HG03196 (cell line): ENCODE data around the gene KCNIP1.
"Not testable (repeated sequence)": the region's sequence is repeated elsewhere in the genome, so short reads cannot be mapped to it uniquely, and the experiment has no call there.

Experiments used
- ATAC-seq: cut with Tn5 transposase; IDR thresholded peaks from one replicate; pipeline ENCODE4 v1.9.1; 2021; ENCODE audit not compliant: unreplicated experiment

Gene KCNIP1

GRCh38 chr5:170534941-170535340 lies 31.1 kb downstream of the KCNIP1 start:
- no peak for ATAC-seq

- ATAC-seq: no peak
These were observed 32.7 kb downstream of the KCNIP1 start for GRCh38 chr5:170536525-170536924.

GRCh38 chr5:170537451-170538095 lies 33.8 kb downstream of the KCNIP1 start:
- no peak for ATAC-seq

GRCh38 chr5:170538096-170538465 lies 34.3 kb downstream of the KCNIP1 start:
- ATAC-seq: no peak

GRCh38 chr5:170538696-170539586 lies 35.1 kb downstream of the KCNIP1 start:
- no peak for ATAC-seq

- ATAC-seq: no peak
These were observed 36.5 kb downstream of the KCNIP1 start for GRCh38 chr5:170540271-170540670.

- ATAC-seq: no peak
These were observed 37.4 kb downstream of the KCNIP1 start for GRCh38 chr5:170541146-170541769.

- ATAC-seq: no peak
These were observed 39.0 kb downstream of the KCNIP1 start for GRCh38 chr5:170542691-170543293.

- no peak for ATAC-seq
These were observed 41.5 kb downstream of the KCNIP1 start for GRCh38 chr5:170545313-170545712.

GRCh38 chr5:170545811-170546210 lies 42.0 kb downstream of the KCNIP1 start:
- ATAC-seq: no peak

GRCh38 chr5:170546282-170546681 lies 42.5 kb downstream of the KCNIP1 start:
- no peak for ATAC-seq

- ATAC-seq: not testable (repeated sequence)
These were observed 46.6 kb downstream of the KCNIP1 start for GRCh38 chr5:170550382-170550781.

GRCh38 chr5:170551076-170551475 lies 47.3 kb downstream of the KCNIP1 start:
- ATAC-seq: no peak

GRCh38 chr5:170551622-170552021 lies 47.8 kb downstream of the KCNIP1 start:
- ATAC-seq: no peak

- ATAC-seq: no peak
These were observed 48.8 kb downstream of the KCNIP1 start for GRCh38 chr5:170552621-170553115.

GRCh38 chr5:170553218-170553617 lies 49.4 kb downstream of the KCNIP1 start:
- no peak for ATAC-seq

GRCh38 chr5:170554521-170555267 lies 50.9 kb downstream of the KCNIP1 start:
- no peak for ATAC-seq

- ATAC-seq: no peak
These were observed 53.5 kb downstream of the KCNIP1 start for GRCh38 chr5:170557314-170557713.

- no peak for ATAC-seq
These were observed 55.5 kb downstream of the KCNIP1 start for GRCh38 chr5:170559296-170559695.

- no peak for ATAC-seq
These were observed 57.1 kb downstream of the KCNIP1 start for GRCh38 chr5:170560938-170561337.
